GM18907 (cell line): ENCODE data around the gene COLQ.

Source experiments
- ATAC-seq: cut with Tn5 transposase; IDR thresholded peaks from one replicate; pipeline ENCODE4 v1.9.1; 2021; ENCODE audit warnings: mild to moderate bottlenecking, moderate library complexity; ENCODE audit not compliant: unreplicated experiment

COLQ gene

DNA sequence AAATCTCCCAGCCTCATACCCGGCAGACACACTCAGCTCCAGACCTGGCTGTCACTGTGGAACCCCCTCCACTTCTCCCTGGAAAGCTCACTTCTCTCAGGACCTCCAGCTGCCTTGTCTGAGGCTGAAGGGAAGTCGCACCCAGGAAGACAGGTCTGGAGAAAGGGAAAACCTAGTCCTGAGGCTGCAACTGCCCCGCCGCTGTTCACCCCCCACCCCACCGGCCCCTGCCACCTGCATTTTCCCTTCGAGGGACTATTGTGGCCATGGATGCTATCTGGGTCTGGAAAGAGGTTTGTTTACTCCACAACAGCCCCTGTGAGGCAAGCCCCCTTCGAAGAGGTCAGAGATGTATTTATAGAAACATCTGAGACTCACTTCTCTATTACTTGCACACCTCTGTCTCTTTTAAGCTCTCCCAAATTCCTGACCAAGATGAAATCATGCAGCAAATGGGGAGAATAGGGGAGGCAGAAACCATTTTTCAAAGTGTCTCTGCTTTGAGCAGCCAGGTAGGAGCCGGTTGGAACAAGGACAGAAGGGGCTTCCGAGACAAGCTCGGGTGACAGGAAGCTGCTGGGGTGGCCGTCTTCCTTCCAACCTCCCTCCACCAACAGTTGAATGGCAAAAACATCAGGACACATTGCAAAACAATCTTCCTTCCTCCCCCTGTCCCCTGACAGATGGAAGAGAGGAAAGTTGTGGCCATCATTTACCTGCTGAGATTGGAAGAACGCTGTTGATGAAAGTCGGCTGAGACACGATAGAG is 518 bp downstream of the COLQ start:
- ATAC-seq: no peak

DNA sequence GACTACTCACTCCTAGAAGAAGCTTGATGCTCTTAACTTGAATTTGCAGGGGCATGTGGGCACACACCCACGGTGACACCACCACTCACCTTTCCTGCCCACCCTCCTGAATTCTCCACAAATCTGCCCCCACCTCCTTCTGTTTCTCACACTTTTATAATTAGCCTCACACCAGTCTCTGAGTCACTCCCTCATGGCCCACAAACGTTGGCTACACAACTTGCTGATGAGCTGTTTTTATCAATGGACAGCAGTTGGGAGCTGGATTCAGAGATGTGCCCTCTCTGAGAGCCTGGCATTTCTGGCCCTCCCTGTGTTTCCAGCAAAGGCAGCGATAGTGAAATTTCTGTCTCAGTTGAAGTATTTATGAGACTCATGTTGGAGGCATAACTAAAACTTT is 1.3 kb downstream of the COLQ start:
- ATAC-seq: no peak

DNA sequence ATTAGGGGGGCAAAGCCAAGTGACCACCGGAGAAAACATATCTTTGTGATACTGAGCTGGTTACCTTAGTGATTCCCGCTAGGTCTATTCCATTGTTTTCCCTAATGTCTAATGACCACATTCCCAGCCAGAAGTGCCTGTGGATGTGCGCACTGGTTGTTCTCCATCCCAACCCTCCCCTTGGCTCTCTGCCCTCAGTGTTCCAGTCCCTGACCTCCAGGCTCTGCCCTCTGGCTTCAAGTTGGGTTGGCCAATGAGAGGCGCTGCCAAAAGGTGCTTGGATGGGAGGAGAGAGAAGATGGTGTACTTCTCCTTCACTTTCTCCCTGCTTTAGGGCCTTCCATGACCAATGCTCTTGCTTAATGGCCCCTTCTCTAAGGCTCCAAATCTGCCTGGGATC is 2.4 kb downstream of the COLQ start:
- no peak for ATAC-seq

DNA sequence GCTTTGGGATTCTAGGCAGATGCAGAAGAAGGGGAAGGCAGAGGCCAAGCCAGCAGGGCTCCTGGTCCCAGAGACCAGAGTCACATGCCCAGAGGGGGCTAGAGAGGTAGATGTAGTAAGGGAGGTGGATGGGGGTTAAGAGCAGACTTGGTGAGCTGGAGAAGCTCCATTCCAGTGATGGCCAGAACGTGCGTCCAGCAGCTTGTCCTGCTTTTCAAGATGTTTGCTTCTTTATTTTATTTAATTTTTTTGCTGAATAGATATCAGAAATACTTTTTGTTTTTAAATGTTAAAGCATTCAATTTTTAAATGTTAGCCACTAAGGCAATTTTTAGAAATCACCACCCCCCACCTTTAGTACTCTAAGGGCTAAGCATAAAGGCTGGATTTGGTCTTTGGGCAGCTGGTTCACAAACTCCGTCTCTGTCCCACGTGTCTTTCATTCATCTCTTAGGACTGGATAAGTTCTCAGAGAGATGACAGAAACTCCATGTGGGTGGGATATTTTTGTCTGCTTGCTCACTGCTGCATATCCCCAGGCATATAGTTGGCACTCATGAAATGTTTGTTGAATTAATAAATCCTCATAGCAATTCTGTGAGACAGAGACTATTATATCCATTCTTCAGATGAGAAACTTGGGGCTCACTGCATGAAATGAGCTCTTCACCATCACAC is 6.7 kb downstream of the COLQ start:
- no peak for ATAC-seq

DNA sequence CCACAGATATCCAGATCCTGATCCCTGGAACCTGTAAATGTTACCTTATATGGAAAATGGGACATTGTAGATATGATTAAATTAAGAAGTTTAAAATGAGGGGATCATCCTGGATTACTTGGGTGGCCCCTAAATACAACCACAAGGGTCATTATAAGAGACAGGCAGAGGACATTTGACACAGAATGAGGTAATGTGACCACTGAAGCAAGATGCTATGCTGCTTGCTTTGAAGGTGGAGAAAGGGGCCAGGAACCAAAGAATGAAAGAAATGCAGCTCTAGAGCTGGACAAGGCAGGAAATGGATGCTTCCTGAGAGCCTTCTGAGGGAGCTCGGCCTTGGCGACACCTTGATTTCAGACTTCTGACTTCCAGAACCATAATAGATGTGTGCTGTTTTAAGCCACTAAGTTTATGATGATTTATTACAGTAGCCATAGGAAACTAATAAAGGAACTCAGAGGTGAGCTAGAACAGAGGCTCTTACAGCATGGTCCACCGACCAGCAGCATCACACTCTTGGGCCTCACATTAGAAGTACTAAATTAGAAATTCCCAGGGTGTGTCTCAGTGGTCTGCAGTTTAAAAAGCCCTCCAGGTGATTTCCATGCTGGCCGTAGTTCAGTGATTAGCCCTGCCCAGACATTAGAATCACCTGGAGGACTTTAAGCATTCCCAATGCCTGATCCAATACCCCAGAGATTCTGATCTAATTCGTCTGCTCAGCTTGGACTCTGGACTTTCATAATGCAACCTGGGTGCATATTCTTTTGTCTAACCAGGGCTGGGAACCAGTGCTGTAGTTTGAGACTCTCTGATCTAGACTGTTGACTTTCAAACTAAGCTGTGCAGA is 7.5 kb downstream of the COLQ start:
- ATAC-seq: no peak

- ATAC-seq: no peak
Observed at GRCh38 chr3:15513116-15513515, 8.4 kb downstream of the COLQ start.

DNA sequence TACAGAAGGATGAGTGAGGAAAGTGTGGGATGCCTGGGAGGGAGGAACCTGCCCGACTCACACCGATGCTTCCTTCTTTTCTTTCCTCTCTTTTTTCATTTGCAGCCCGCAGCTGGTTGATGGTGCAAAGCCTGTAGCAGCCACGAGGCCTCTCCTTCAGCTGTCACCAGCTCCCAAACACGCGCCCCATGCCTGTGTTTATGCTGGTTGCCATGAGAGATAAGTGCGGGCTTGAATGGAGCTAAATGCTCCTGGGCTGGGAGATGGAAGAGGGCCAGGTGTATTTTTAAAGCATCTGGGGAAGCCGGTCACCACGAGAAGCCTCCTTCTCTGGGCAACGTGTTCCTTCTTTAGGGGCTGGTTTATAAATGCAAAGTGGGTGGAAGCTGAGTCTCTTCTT is 9.3 kb downstream of the COLQ start:
- ATAC-seq: no peak

GRCh38 chr3:15511156-15511555 is 10.3 kb downstream of the COLQ start:
- no peak for ATAC-seq

GRCh38 chr3:15510493-15510892 is 11.0 kb downstream of the COLQ start:
- ATAC-seq: no peak

DNA sequence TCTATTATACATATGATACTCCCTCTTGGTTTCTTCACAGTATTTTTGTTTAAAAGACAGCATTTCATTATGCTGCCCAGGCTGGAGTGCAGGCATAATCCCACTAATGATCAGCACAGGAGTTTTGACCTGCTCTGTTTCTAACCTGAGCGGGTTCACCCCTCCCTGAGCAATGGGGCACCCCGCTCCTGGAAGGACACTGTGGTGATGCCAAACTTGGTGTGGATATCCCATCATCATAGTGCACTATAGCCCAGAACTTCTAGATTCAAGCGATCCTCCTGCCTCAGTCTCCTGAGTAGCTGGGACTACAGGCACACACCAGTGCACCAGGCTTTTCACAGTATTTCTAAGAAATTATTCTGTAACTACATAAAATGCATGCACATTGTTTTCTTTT is 14.9 kb downstream of the COLQ start:
- no peak for ATAC-seq

DNA sequence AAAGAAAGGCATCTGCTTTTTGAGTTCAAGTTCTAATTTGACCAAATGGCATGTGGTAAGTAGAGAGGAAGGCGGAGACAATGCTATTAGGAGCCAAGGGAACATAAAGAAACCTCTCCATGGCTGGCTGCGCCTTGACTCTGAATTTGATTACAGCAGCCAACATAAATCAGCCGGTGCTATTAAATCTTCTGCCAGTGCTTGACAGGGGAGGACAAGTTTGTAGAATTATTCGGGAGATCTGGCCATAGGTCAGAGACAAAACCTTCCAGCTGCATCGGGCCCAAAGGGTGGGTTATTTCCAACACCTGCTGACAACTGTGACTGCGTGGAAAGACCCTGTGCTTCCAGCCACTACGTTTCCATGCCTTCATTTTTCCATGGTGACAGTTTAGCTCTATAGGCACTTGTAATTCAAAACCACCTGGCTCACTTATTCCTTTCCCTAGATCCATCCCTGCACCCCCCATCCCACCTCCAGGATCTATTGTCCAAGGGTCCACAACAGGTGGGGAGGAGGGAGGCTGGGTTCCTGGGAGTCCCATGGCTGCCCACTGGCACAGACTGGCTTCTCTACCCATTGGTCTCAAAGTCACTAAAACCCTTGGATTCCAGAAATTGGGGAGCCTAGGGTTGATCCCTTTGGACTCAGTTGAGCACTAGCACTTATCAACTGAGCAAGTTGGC is 15.9 kb downstream of the COLQ start:
- ATAC-seq: no peak

GRCh38 chr3:15502616-15503015 is 18.9 kb downstream of the COLQ start:
- ATAC-seq: no peak

GRCh38 chr3:15501126-15501525 is 20.4 kb downstream of the COLQ start:
- no peak for ATAC-seq

GRCh38 chr3:15500107-15500724 is 21.3 kb downstream of the COLQ start:
- no peak for ATAC-seq

- ATAC-seq: no peak
Observed at GRCh38 chr3:15499536-15499935, 22.0 kb downstream of the COLQ start.

GRCh38 chr3:15498431-15499214 is 22.9 kb downstream of the COLQ start:
- no peak for ATAC-seq

DNA sequence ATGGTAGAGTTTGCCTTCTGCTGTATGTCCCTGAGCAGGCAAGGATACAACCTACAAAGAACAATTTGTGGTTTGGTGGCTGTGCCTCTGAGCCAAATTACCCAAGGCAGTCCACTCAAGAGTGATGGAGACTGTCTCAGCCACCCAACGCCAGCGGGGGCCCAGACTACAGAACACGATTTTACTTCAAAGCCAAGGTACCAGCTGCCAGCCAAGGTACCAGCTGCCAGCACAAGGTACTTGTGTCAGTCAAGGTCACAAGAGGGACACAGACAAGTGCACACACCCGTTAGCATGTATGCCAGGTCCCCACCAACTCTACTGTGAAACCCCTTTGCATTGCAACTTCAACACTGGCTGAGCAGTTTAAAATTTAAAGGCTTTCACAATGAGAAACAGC is 23.5 kb downstream of the COLQ start:
- ATAC-seq: no peak

- ATAC-seq: no peak
Observed at GRCh38 chr3:15496341-15496664, 25.2 kb downstream of the COLQ start.

DNA sequence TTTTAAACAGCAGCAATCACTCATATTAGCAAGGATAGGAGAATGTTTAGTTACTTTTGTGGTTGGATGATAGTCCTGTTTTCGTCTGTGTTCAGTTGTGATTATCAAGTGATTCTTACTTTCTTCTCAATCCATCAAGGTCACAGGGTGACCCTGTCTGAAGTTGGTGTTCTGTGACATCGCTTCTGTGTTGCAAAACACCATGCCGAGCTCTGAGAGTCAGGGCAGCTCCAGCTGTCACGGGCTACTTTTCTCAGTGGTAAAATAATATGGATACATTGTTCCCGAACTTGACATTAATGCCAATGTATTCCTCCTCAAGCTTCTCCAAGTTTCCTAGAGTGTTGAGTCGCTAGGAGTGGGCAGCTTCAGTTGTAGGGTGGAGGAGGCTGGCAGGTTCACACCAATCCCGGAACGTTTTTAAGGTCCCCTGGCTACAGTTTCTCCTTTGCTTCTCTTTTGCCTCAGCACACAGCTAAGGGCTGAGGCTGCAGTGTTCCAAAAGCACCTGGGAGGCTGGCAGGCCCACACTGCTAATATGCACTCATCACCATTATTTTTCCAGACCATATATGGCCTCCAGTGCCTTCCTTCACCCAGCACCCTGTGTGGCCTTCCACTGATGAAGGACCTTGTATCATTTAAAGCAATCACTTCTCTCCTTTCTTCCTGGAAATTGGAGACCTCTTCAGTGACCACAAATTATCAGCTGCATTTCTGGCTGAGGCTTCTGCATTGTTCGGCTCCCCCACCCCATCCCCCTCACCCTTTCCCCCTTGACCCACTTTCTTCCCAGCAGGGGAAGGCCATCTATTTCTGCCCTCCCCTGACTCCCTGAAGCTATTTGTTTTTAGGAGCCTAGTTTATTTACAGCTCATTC is 25.8 kb downstream of the COLQ start:
- no peak for ATAC-seq
